GM18526 (cell line): ENCODE results near the gene RHBDD3.

ENCODE experiments used
- POLR2A ChIP-seq: IDR thresholded peaks from 3 replicates; pipeline ENCODE4 v1.6.1; 2011; ENCODE audit not compliant: insufficient read length; ENCODE audit errors: extremely low read depth

RHBDD3 gene

GRCh38 chr22:29251981-29252911, 15.5 kb downstream of the RHBDD3 start:
- no peak for TF ChIP-seq POLR2A

DNA sequence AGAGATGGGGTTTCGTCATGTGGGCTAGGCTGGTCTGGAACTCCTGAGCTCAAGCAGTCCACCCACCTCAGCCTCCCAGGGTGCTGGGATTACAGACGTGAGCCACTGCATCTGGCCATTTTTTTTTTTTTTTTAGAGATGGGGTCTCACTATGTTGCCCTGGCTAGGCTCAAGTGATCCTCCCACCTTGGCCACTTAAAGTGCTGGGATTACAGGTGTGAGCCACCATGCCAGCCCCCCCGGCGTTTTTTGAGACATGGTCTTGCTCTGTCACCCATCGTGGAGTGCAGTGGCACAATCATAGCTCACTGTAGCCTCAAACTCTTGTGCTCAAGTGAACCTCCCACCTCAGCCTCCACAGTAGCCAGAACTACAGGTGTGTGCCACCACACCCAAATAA, 16.5 kb downstream of the RHBDD3 start:
- no peak for TF ChIP-seq POLR2A

DNA sequence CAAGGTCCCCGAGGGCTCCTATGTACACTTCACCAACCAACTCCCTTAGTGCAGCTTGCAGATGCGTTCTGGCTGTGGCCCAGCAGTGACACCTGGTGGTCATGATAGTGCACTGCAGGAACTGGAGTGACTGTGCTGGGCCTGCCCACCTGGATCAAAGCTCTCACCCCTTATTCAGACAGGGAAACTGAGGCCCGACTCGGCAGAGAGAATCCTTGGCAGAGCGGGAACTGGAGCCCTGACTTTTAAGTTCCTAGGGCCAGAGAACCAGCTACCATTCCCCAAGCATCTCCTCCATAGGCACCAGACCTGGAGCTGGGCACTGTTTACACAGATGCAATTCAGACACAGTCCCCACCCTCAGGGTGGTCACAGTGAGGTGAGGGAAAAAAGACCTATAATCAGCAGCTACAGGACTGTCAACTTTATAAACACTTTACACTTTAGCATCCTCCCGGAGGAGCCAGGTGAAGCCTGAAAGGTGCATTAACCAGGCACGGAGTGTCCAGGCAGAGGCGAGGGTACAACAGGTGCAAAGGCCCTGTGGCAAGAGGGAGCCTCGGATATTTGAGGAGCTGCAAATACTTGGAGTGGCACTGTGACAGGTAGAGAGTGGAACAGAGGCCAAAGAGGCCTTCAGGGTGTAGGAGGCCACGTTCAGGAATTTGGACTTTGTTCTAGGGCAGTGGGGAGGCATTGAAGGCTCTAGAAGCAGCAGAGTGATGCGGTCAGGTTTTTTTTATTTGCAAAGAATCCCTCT, 22.0 kb downstream of the RHBDD3 start:
- TF ChIP-seq POLR2A = no peak

DNA sequence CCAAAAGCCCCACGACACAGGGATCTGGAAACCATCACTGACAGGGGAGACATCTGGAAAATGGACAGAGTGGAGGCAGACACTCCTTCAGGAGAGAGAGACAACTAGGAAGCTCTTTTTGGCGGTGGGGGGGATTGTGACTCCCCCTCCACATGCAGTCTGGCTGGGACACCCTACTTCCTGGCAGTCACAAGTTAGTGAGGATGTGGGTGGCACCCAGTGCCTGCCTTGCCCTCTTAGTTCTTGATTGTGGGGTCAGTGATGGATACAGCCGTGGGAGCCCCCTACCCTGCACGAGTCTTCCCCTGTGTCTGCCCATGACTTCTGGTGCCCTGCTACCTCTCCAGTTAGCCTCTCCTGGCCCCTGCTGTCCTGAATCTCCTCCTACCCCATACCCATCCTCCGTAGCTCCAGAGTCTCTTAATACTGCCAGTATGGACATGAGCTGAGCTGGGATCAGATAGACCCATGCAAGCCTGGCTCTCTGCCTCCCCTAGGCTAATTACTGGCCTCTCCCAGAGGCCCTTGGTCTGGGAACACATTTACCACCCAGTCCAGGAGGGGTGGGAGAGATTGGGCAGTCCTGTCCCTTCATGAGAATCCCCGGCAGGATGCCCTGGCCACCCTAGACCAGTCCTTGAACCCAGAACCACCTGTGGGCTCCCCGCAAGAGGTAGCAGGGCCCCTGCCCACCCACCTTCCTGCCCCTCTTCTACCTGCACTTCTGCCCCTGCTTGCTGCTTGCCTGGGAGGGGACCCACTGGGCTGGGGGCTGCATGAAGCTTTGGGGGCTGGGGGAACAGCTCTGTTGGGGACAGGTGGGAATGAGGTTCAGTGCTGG, 22.8 kb downstream of the RHBDD3 start:
- TF ChIP-seq POLR2A = no peak

DNA sequence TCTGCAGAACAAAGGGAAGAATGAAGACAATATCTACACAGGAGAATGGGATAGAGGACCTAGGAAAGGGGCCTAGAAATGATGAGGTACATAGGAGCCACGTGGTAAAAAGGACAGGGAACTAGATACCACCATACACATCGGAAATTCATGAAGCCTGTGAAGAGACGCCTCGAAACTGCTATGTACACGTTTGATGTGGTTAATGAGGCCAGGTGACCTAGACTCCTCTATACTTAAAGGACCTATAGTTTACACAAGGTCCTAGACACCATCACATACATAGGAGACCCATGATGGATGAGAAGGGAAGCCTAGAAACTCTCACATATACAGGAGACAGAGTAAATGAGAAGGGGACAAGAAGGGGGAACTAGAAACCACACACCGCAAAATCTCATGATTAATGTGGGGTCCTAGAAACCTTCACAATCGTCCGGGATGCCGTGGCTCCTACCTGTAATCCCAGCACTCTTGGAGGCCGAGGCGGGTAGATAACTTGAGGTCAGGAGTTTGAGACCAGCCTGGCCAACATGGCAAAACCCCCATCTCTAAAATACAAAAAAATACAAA, 23.8 kb downstream of the RHBDD3 start:
- TF ChIP-seq POLR2A = no peak

DNA sequence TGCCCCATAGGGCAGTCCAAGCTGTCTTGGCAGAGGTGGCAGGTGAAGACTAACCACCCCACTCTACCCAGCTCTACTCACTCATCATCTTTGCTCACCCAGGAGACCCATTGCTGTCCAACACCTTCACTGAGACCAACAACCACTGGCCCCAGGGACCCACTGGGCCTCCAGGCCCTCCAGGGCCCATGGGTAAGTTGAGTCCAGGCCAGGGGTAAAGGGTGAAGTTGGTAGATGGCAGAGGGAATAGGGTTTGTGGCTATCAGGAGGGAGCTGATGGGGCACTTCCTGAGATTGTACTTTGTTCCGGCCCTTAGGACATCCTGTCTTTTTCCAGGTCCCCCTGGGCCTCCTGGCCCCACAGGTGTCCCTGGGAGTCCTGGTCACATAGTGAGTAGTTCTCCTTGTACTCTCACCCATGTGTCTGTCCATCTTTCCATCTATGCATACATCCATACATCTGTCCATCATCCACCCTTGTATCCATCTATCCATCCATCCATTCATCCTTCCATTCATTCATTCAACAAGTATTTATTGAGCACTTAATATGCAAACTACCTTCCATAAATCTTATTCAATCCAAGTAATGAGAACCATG, 34.4 kb downstream of the RHBDD3 start:
- TF ChIP-seq POLR2A = no peak

GRCh38 chr22:29231971-29232959, 35.5 kb downstream of the RHBDD3 start:
- TF ChIP-seq POLR2A = no peak

GRCh38 chr22:29230972-29231875, 36.6 kb downstream of the RHBDD3 start:
- TF ChIP-seq POLR2A = no peak

DNA sequence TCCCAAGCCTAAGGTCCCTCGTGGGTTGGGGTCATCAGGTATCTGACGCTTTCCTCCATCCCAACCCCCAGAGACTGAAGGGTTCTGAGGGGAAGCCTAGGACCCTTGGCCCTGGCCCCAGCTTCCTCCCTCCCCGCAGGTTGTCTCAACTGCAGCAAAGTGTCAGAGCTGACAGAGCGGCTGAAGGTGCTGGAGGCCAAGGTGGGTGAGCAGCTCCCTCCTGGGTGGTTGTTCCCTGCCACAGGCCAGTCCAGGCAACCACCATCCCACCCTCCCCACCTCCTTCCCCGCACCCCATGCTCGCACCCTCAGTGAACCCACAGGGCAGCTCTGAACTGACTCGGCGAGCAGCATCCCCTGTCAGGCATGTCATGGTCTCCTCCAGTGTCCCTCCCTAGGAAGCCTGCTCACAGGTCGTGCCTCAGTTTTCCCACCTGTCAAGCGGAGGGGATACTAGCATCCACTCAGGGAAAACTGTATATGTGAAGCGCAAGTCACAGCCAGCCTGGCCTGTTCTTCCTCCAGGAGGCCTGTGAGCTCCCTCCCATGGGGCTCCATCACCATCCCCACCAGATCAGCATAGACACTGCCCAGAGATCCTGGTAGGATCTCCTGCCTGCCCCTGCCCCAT, 41.3 kb downstream of the RHBDD3 start:
- no peak for TF ChIP-seq POLR2A

DNA sequence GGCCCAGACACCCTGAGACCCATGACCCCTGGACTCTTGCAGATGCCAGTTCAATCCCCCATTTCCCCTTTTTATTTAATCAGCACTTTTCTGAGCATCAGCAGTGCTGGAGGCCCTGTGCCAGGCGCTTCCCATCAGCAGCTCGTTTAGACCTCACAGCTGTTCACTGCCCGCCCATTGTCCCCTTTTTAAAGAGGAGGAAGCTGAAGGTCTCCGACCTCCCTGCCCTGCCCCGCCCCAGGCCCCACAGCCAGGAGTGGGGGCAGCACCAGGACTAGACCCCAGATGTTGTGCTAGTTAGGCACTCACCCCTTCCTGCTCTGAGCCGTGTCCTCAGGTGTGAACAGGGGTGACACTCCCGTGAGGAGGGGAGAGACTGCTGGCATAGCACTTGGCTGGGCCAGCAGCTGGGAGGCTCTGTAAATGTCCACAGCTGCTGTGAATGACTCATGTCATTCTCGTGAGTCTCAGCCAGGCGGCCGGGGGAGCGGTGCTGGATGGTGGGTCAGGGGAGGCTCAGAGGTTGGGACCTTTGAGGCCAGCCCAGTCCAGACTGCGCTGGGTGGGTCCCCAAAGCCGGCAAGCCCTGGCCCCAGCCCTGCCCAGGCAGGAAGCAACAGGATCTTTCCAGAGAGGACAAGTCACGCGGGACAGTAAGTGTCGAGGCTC, 42.2 kb downstream of the RHBDD3 start:
- no peak for TF ChIP-seq POLR2A

- TF ChIP-seq POLR2A = no peak
These were observed 42.8 kb downstream of the RHBDD3 start for GRCh38 chr22:29224859-29225410.

DNA sequence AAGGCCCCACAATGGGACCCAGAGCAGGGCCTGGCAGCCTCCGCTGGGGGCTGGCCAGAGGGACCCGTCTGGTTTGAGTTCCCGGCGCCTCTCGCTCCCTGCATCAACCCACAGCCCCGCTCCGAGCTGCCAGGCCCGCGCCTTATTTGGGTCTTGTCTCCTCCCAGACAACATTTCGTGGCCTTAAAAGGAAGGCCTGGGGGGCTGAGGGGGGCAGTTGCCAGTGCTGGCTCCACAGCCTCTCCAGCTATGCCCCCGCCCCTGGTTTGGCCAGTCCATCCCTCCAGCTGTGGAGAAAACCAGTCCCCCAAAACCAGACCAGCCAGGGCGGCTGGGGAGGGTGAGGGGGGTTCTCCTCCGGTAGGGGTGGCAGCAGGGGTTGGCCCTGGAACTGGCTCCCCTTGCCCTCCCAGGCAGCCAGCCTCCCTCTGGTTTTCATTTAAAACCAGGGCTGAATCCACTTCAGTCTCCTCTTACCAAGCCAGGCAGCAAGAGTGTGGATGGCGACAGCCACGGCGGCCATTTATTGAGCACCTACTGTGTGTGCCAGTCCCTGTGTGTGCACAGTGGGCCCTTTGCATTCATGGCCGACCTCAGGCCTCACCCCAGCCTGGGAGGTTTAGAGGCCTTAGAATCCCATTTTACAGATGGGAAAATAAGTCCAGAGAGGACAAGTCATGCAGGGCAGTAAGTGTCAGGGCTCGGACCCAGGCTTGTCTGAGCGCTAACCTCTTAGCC, 43.5 kb downstream of the RHBDD3 start:
- TF ChIP-seq POLR2A = no peak
